ENCODE data around the gene AGBL5.
"Not testable (repeated sequence)": the region's sequence is repeated elsewhere in the genome, so short reads cannot be mapped to it uniquely, and the experiment has no call there.

The AGBL5 gene

DNA sequence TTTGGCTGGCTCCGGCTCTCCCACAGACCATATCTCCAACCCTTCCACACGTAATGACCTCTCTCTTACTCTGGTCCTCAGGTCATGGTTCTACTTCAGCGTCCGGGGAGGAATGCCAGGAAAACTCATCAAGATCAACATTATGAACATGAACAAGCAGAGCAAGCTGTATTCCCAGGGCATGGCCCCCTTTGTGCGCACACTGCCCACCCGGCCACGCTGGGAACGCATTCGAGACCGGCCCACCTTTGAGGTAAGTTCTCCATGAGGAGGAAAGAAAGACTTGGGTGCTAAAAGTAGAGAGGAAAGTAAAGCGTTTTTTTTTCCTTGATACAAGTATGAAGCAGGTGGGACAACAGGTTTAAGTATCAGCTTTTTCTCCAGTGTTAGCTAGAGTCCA lies 1.9 kb downstream of the AGBL5 start:
- no peak for DNase-seq (ENCODE audit: low read depth, low spot score)

GRCh38 chr2:27053776-27054175 lies 2.3 kb downstream of the AGBL5 start:
- DNase-seq (ENCODE audit: low read depth, low spot score), result no peak

GRCh38 chr2:27054721-27055120 lies 3.3 kb downstream of the AGBL5 start:
- DNase-seq (ENCODE audit: low read depth, low spot score), result no peak

DNA sequence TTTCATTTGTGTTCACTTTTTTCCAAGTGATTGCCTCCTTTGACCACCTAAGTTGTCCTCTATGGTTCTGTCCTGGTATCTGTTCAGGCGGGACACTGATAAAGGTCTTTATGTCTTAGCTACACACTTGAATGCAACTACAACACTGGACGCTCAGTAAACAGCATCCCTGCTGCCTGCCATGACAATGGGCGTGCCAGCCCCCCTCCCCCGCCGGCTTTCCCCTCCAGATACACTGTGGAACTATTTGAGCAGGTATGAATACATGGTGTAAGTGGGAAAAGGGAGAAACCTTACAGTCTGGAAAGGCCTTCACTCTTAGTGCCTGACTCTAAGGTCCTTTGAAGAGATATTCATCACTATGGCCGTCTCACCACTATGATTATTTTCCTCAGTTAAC lies 5.7 kb downstream of the AGBL5 start:
- no peak for DNase-seq (ENCODE audit: low read depth, low spot score)

DNA sequence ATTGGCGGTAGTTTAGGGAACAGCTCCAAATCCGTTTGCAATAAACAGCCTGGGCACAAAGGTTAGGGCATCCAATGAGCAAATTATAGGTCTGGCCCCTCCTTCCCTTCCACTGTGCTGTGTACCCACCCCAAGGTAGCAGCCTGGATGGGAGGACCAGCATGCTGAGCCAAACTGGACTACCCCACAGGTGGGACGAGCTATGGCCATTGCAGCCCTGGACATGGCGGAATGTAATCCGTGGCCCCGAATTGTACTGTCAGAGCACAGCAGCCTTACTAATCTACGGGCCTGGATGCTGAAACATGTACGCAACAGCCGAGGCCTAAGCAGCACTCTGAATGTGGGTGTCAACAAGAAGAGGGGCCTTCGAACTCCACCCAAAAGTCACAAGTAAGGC lies 6.7 kb downstream of the AGBL5 start:
- DNase-seq (ENCODE audit: low read depth, low spot score), result no peak

GRCh38 chr2:27059141-27059820 lies 7.8 kb downstream of the AGBL5 start:
- DNase-seq (ENCODE audit: low read depth, low spot score), result no peak

- DNase-seq (ENCODE audit: low read depth, low spot score), result no peak
Measured at GRCh38 chr2:27060323-27060722, 8.9 kb downstream of the AGBL5 start.

- DNase-seq (ENCODE audit: low read depth, low spot score), result no peak
Measured at GRCh38 chr2:27065128-27065527, 13.7 kb downstream of the AGBL5 start.

DNA sequence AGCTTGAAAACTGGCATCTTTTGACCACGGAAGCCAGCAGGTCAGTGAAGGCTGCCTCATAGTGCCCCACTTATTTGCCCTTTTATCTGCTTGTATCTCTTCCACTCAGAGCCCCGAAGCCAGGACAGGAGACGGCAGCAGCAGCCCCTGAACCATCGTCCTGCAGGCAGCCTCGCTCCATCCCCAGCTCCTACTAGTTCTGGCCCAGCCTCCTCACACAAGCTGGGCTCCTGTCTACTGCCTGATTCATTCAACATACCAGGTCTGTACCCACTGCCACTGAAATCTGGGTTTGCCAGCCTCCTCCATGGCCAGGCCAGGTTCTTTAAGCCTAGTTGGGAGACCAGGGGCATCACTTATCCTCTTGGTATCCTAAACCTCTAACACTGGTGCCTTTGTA lies 15.9 kb downstream of the AGBL5 start:
- no peak for DNase-seq (ENCODE audit: low read depth, low spot score)

GRCh38 chr2:27069436-27069835 lies 18.0 kb downstream of the AGBL5 start:
- DNase-seq (ENCODE audit: low read depth, low spot score), result no peak

DNA sequence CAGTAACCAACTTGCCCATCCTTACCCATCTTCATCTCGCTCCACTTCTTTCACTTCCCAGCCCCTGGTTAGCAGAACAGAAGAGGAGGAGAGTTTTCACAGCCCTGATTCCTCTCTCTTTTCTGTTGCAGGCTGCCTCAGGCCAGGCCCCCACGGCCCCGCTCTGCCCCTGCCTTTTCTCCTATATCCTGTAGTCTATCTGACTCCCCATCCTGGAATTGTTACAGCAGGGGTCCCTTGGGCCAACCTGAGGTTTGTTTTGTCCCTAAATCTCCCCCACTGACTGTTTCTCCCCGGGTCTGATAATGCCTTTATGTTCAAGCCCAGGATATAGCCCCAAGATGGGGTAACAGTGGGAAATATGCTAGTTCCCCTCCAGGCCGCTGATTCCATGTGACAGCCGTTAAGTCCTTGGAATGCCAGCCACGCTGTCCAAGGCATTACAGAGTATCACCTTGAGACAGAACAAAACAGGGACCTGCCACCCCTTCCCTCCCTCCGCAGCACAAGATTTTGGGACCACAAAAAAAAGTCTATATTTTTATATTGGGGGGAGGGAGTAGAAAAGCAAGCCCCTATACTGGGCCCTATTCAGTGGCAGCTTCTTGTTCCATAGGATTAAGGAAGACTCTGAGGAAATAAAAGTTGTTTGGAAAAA lies 18.6 kb downstream of the AGBL5 start:
- DNase-seq (ENCODE audit: low read depth, low spot score), result no peak

DNA sequence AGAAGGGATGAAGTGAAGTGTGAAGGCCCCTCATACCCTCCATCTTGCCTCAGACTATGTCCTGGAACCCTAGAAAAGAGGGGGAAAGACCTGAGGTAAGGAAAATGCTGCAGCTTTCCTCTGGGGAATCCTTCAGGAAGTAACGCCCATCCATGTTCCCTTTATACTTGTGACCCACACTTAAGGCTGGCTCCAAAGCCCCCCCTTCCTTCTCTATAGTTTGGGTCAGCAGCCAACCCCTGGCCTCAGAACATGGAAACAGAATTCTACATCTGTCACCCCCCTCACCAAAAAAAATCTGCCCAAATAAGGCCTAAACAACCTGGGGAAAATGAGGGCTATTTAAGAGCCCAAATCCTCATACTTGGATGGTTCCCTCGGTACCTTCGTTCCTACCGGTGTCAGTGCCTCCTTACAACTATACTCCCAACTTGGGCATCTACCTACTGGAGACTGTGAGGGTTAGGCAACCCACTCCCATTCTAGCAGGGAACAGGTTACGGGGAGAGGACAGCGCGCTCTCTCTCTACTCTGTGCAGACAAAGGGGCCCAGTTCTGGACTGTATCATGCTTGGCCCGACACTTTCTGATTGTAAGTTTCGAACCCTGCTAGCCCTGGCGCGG lies 19.3 kb downstream of the AGBL5 start:
- DNase-seq (ENCODE audit: low read depth, low spot score), result no peak

- DNase-seq (ENCODE audit: low read depth, low spot score), result no peak
Measured at GRCh38 chr2:27071277-27071989, 20.0 kb downstream of the AGBL5 start, which contains the start of gene OST4. Gene OST4 (minus strand): TSS chr2:27071654.

DNA sequence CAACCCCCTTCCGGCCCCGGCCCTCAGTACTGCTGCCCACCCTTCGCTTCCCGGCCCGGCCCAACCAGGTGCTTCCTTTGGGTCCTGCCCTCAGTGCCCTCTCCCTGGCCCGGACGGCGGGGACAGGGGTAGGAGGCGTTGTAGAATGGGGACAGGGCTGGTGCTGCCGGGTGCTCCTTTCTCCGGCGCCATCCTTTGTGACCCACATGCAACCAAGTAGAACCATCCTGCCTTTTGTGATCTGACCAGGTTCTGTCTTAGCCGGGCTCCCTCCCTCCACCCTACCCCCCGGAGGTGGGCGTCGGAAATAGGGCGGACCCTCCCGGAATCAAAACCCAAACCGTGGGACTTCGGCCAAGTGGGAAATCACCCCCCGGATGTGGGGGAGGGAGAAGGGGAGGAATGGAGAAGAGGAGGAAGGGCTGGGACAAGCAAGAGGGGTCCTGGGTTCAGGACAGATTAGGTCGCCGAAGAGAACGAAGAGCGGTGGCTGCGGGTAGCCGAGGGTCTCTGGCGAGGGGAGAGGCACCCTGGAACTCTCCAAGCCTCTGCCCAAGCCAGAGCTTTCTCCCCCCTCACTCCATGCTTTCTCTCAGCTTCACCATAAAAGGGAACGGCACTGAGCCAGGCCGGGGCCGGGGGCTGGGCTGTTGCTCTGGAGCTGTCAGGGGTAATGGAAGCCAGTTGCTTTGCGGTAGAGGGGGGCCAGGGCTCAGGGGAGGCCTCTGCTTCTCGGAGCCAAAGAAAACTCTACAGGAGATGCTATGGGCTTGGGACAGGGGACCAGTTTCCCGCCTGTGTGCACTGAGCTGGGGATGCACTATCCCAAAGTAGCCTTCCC lies 20.7 kb downstream of the AGBL5 start:
- DNase-seq (ENCODE audit: low read depth, low spot score), result no peak

DNA sequence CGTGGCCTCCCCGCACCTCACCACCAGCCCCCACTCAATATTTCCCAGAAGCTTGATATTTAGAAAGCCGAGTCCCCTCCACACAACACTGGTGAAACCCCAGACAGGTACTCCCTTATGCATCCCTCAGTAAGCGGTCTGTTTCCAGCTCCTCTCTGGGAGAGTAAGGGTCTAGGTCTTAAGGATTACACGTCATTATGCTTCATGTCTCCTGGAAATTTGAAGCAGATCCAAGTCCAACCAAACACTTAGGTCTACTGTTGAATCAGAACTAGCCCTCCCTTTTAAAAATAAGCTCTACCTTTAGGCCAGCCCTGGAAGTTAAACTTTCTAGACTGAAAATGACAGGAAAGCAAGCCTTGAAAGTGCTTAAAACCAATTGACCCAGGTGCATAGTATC lies 21.5 kb downstream of the AGBL5 start:
- DNase-seq (ENCODE audit: low read depth, low spot score), result no peak

DNA sequence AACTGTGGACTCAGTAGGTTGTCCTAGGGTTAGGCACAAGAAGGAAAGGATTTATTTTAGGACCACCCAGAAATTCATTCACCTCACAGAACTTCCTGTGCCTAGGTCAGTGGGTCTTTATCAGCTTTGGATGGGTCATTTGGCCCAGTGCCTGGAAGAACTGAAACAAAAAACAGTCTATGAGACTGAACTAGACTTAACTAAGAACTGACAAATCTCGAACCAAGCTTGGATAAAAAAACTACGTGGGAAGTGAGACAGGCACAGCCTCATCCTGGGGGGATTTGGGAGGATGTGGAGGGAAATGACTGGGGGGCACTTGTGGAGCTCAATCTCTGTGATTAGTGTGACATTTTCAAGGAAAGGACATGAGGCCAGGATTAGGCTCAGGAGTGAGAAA lies 22.3 kb downstream of the AGBL5 start:
- DNase-seq (ENCODE audit: low read depth, low spot score), result no peak

- no peak for DNase-seq (ENCODE audit: low read depth, low spot score)
Measured at GRCh38 chr2:27074738-27075565, 23.5 kb downstream of the AGBL5 start.

- DNase-seq (ENCODE audit: low read depth, low spot score), result not testable (repeated sequence)
Measured at GRCh38 chr2:27075566-27075871, 24.1 kb downstream of the AGBL5 start.

DNA sequence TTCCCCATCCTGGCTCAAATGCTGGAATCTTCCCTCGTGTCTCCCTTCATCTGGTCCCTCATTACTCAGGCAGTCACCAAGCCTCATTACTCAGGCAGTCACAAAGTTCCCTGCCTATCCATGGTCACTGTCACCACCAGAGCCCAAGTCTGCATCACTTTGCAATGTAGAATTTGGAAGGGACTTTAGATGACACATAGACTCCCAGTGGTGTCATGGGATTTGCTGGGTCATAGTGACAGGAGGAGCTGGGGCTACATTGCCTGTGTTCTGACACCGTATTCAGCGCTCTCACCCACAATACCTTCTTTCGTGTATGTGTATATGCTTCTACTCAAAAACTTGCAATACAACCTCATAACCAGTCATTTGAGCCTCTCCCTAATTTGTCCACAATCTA lies 24.9 kb downstream of the AGBL5 start:
- DNase-seq (ENCODE audit: low read depth, low spot score), result no peak

DNA sequence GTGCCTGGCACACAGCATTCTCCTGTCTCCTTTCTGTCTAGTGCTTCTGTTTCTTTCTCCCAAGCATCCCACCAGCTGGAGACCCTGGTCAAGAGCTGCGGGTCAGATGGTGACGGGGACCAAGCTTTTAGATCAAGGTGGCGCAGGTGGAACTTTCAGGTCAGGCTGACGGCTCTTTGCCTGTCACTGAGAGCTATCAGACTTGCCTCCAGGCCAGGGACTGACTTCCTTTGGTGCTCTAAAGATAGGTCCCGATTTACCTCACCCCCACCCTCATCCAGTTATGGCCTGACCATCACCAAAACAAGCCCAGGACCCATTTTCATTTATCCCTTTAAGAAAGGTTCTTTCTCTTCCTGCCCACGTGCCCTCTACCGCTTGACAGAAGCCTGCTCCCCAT lies 25.8 kb downstream of the AGBL5 start:
- DNase-seq (ENCODE audit: low read depth, low spot score), result no peak
